HG03565 (cell line): Measurements from ENCODE around the gene SARS2.
A peak's percentile ranks its signal among the peaks of the same experiment; 100 is the strongest.
"Not testable (repeated sequence)": the region's sequence is repeated elsewhere in the genome, so short reads cannot be mapped to it uniquely, and the experiment has no call there.

ENCODE experiments used
- ATAC-seq: cut with Tn5 transposase; IDR thresholded peaks from one replicate; pipeline ENCODE4 v1.9.1; 2021; ENCODE audit warnings: mild to moderate bottlenecking, moderate library complexity; ENCODE audit not compliant: unreplicated experiment

SARS2 gene

GRCh38 chr19:38949580-38950367, 19.2 kb upstream of the SARS2 start:
- peak; percentile 49 for ATAC-seq

- ATAC-seq = no peak
Observed at GRCh38 chr19:38946229-38947010, 15.9 kb upstream of the SARS2 start.

- no peak for ATAC-seq
Observed at GRCh38 chr19:38945562-38946228, 15.1 kb upstream of the SARS2 start.

- ATAC-seq = no peak
Observed at GRCh38 chr19:38944981-38945506, 14.5 kb upstream of the SARS2 start.

- ATAC-seq = no peak
Observed at GRCh38 chr19:38942471-38943181, 12.1 kb upstream of the SARS2 start.

- ATAC-seq = no peak
Observed at GRCh38 chr19:38941979-38942378, 11.4 kb upstream of the SARS2 start.

- ATAC-seq = not testable (repeated sequence)
Observed at GRCh38 chr19:38941466-38941865, 10.9 kb upstream of the SARS2 start.

- no peak for ATAC-seq
Observed at GRCh38 chr19:38939957-38940356, 9.4 kb upstream of the SARS2 start.

GRCh38 chr19:38933544-38933943, 3.0 kb upstream of the SARS2 start:
- ATAC-seq = no peak

- no peak for ATAC-seq
Observed at GRCh38 chr19:38932425-38933179, 2.0 kb upstream of the SARS2 start.

- no peak for ATAC-seq
Observed at GRCh38 chr19:38931521-38931793, 894 bp upstream of the SARS2 start.

GRCh38 chr19:38930776-38931520, 385 bp upstream of the SARS2 start, which contains the start of gene MRPS12:
MRPS12 (plus strand) TSS chr19:38930944; CDS start chr19:38931295, 351 bp downstream.
- peak; percentile 81 for ATAC-seq

GRCh38 chr19:38928391-38929001, 2.1 kb downstream of the SARS2 start:
- ATAC-seq = no peak

GRCh38 chr19:38924388-38924787, 6.2 kb downstream of the SARS2 start:
- no peak for ATAC-seq

GRCh38 chr19:38922482-38922881, 8.1 kb downstream of the SARS2 start:
- ATAC-seq = no peak

- ATAC-seq = no peak
Observed at GRCh38 chr19:38921420-38922274, 8.9 kb downstream of the SARS2 start.

GRCh38 chr19:38920602-38921419, 9.8 kb downstream of the SARS2 start:
- ATAC-seq = no peak
